Measurements from ENCODE around the gene PLXNA2. TPM values are rescaled to one million over a fixed set of nuclear protein-coding genes. Genes with fewer than 3 reads are reported as not detected.

The PLXNA2 gene
- total RNA-seq, 1 donor from 2014 or later: 1.7 TPM

GRCh38 chr1:208271236-208271635 lies 27.1 kb upstream of the PLXNA2 start:
- Histone ChIP-seq H3K27ac (no peak overlapping the region), H3F3A (ENCODE audit: low read depth) (peaks cover 29% of the 10 kb centered on the region), H3K4me2 (peak overlapping the region; percentile 61), H3K79me2 (ENCODE audit: low read depth) (no peaks in the 10 kb centered on the region), H3K4me1 (peaks cover 49% of the 10 kb centered on the region), H2AFZ (replicated peaks) (no peak overlapping the region), H4K20me1 (ENCODE audit: low read depth) (no peaks in the 10 kb centered on the region), H3K9ac (no peak overlapping the region), H3K27me3 (no peaks in the 10 kb centered on the region), H3K4me3 (no peak overlapping the region), H3K9me3 (ENCODE audit: low read depth) (no peaks in the 10 kb centered on the region), H3K36me3 (no peaks in the 10 kb centered on the region)
- peaks cover 51% of the 10 kb centered on the region for H3K4me1 Mint-ChIP-seq
- H3K9me3 Mint-ChIP-seq: no peaks in the 10 kb centered on the region
- H3K36me3 Mint-ChIP-seq: no peaks in the 10 kb centered on the region
- H3K27me3 Mint-ChIP-seq (ENCODE audit: insufficient read depth, low read depth): no peaks in the 10 kb centered on the region
- no peak for DNase-seq (ENCODE audit: low spot score)
- TF ChIP-seq, protein P1, sequence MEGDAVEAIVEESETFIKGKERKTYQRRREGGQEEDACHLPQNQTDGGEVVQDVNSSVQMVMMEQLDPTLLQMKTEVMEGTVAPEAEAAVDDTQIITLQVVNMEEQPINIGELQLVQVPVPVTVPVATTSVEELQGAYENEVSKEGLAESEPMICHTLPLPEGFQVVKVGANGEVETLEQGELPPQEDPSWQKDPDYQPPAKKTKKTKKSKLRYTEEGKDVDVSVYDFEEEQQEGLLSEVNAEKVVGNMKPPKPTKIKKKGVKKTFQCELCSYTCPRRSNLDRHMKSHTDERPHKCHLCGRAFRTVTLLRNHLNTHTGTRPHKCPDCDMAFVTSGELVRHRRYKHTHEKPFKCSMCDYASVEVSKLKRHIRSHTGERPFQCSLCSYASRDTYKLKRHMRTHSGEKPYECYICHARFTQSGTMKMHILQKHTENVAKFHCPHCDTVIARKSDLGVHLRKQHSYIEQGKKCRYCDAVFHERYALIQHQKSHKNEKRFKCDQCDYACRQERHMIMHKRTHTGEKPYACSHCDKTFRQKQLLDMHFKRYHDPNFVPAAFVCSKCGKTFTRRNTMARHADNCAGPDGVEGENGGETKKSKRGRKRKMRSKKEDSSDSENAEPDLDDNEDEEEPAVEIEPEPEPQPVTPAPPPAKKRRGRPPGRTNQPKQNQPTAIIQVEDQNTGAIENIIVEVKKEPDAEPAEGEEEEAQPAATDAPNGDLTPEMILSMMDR (IDR thresholded peaks at IDR 0.05): no peak
- TF ChIP-seq EZH2 (IDR thresholded peaks at IDR 0.05) (no peak), EZH2phosphoT487 (IDR thresholded peaks at IDR 0.05) (no peak)
- H3K27ac Mint-ChIP-seq: no peak overlapping the region
- H3K4me3 Mint-ChIP-seq: no peak overlapping the region

- H3K9ac ChIP-seq: no peak overlapping the region
- no peaks in the 10 kb centered on the region for H3K36me3 ChIP-seq
- no peak overlapping the region for H2AFZ ChIP-seq (replicated peaks)
- H3K4me1 ChIP-seq: peaks cover 49% of the 10 kb centered on the region
- H3K27ac ChIP-seq: no peak overlapping the region
- H3K4me3 ChIP-seq: no peak overlapping the region
- H3K4me3 Mint-ChIP-seq: no peak overlapping the region
- peaks cover 29% of the 10 kb centered on the region for H3F3A ChIP-seq (ENCODE audit: low read depth)
- no peaks in the 10 kb centered on the region for H3K36me3 Mint-ChIP-seq
- H3K4me1 Mint-ChIP-seq: peaks cover 51% of the 10 kb centered on the region
- no peak overlapping the region for H3K27ac Mint-ChIP-seq
- H3K9me3 ChIP-seq (ENCODE audit: low read depth): no peaks in the 10 kb centered on the region
- TF ChIP-seq EZH2phosphoT487 (IDR thresholded peaks at IDR 0.05): peak; percentile 72
- TF ChIP-seq, protein P1 (IDR thresholded peaks at IDR 0.05): no peak
- DNase-seq (ENCODE audit: low spot score): peak; percentile 60
- H3K9me3 Mint-ChIP-seq: no peaks in the 10 kb centered on the region
- no peaks in the 10 kb centered on the region for H3K27me3 ChIP-seq
- no peaks in the 10 kb centered on the region for H4K20me1 ChIP-seq (ENCODE audit: low read depth)
- H3K4me2 ChIP-seq: peak overlapping the region; percentile 61
- no peaks in the 10 kb centered on the region for H3K27me3 Mint-ChIP-seq (ENCODE audit: insufficient read depth, low read depth)
- no peaks in the 10 kb centered on the region for H3K79me2 ChIP-seq (ENCODE audit: low read depth)
Measured at GRCh38 chr1:208270651-208271141, 26.5 kb upstream of the PLXNA2 start.

GRCh38 chr1:208269338-208269666 lies 25.1 kb upstream of the PLXNA2 start:
- Histone ChIP-seq H3F3A (ENCODE audit: low read depth) (peaks cover 29% of the 10 kb centered on the region), H3K4me2 (no peak overlapping the region), H3K4me3 (no peak overlapping the region), H4K20me1 (ENCODE audit: low read depth) (no peaks in the 10 kb centered on the region), H2AFZ (replicated peaks) (no peak overlapping the region), H3K36me3 (no peaks in the 10 kb centered on the region), H3K27ac (no peak overlapping the region), H3K9ac (no peak overlapping the region), H3K27me3 (no peaks in the 10 kb centered on the region), H3K79me2 (ENCODE audit: low read depth) (no peaks in the 10 kb centered on the region), H3K4me1 (peaks cover 49% of the 10 kb centered on the region), H3K9me3 (ENCODE audit: low read depth) (no peaks in the 10 kb centered on the region)
- peak overlapping the region; percentile 14 for H3K27ac Mint-ChIP-seq
- peaks cover 59% of the 10 kb centered on the region for H3K4me1 Mint-ChIP-seq
- no peak for TF ChIP-seq EZH2phosphoT487 (IDR thresholded peaks at IDR 0.05)
- TF ChIP-seq, protein P1 (IDR thresholded peaks at IDR 0.05): no peak
- TF ChIP-seq EZH2 (IDR thresholded peaks at IDR 0.05): no peak
- no peaks in the 10 kb centered on the region for H3K27me3 Mint-ChIP-seq (ENCODE audit: insufficient read depth, low read depth)
- H3K4me3 Mint-ChIP-seq: no peak overlapping the region
- H3K36me3 Mint-ChIP-seq: no peaks in the 10 kb centered on the region
- no peaks in the 10 kb centered on the region for H3K9me3 Mint-ChIP-seq
- DNase-seq (ENCODE audit: low spot score): no peak
